Activated gamma-delta T cell (primary cell): ENCODE measurements around the gene AKAP12.
A peak's percentile ranks its signal among the peaks of the same experiment; 100 is the strongest.
"Not testable (repeated sequence)": the region's sequence is repeated elsewhere in the genome, so short reads cannot be mapped to it uniquely, and the experiment has no call there.

Source experiments
- DNase-seq: peaks from one replicate; lab custom pipeline; 2025; lab: John Stamatoyannopoulos, UW

The AKAP12 gene

GRCh38 chr6:151379933-151380847, 140.4 kb downstream of the AKAP12 start:
- DNase-seq: no peak

- DNase-seq: no peak
Observed at GRCh38 chr6:151380848-151381205, 141.1 kb downstream of the AKAP12 start.

GRCh38 chr6:151381722-151382121, 142.0 kb downstream of the AKAP12 start:
- DNase-seq: no peak

- DNase-seq: not testable (repeated sequence)
Observed at GRCh38 chr6:151382631-151383030, 142.9 kb downstream of the AKAP12 start.

- DNase-seq: no peak
Observed at GRCh38 chr6:151384151-151384550, 144.4 kb downstream of the AKAP12 start.

GRCh38 chr6:151385177-151385576, 145.4 kb downstream of the AKAP12 start:
- DNase-seq: no peak

GRCh38 chr6:151387175-151387970, 147.6 kb downstream of the AKAP12 start:
- DNase-seq: no peak

GRCh38 chr6:151388236-151388635, 148.5 kb downstream of the AKAP12 start:
- DNase-seq: no peak

- no peak for DNase-seq
Observed at GRCh38 chr6:151388997-151389617, 149.3 kb downstream of the AKAP12 start.

GRCh38 chr6:151389618-151390275, 150.0 kb downstream of the AKAP12 start:
- no peak for DNase-seq

GRCh38 chr6:151390276-151390850, 150.6 kb downstream of the AKAP12 start:
- peak; percentile 98 for DNase-seq

- DNase-seq: peak; percentile 82
Observed at GRCh38 chr6:151390851-151391470, 151.2 kb downstream of the AKAP12 start.

GRCh38 chr6:151391471-151392413, 152.0 kb downstream of the AKAP12 start, which contains the start of gene ZBTB2:
Gene ZBTB2 (minus strand): TSS chr6:151391559. CDS start chr6:151373637, 17,922 bp downstream.
- peak; percentile 61 for DNase-seq

- DNase-seq: no peak
Observed at GRCh38 chr6:151392427-151392826, 152.7 kb downstream of the AKAP12 start.

- DNase-seq: no peak
Observed at GRCh38 chr6:151393410-151393809, 153.6 kb downstream of the AKAP12 start.

- no peak for DNase-seq
Observed at GRCh38 chr6:151399679-151400078, 159.9 kb downstream of the AKAP12 start.

GRCh38 chr6:151400473-151400872, 160.7 kb downstream of the AKAP12 start:
- DNase-seq: no peak

GRCh38 chr6:151402228-151402627, 162.5 kb downstream of the AKAP12 start:
- no peak for DNase-seq

- no peak for DNase-seq
Observed at GRCh38 chr6:151403919-151404308, 164.1 kb downstream of the AKAP12 start.
